Glutamatergic neuron (in vitro differentiated cells): Measurements from ENCODE around the gene LMO1. TPM values are rescaled to one million over a fixed set of nuclear protein-coding genes. Genes with fewer than 3 reads are reported as not detected.
A peak's percentile ranks its signal among the peaks of the same experiment; 100 is the strongest.

ENCODE experiments used
- DNase-seq: peaks from one replicate; pipeline ENCODE4 v3.0.0; 2022
- H3K27ac Mint-ChIP-seq: one replicate; pipeline ENCODE4 v1.8.0; 2020; ENCODE audit warnings: mild to moderate bottlenecking, mixed read lengths, inconsistent platforms; ENCODE audit not compliant: unreplicated experiment
- H3K27me3 Mint-ChIP-seq: one replicate; pipeline ENCODE4 v1.8.0; 2020; ENCODE audit warnings: mild to moderate bottlenecking, moderate library complexity, mixed read lengths, inconsistent platforms; ENCODE audit not compliant: unreplicated experiment
- H3K36me3 Mint-ChIP-seq: one replicate; pipeline ENCODE4 v1.8.0; 2020; ENCODE audit warnings: mild to moderate bottlenecking, mixed read lengths, inconsistent platforms; ENCODE audit not compliant: unreplicated experiment
- H3K4me1 Mint-ChIP-seq: one replicate; pipeline ENCODE4 v1.8.0; 2020; ENCODE audit warnings: mild to moderate bottlenecking, low read depth, mixed read lengths, inconsistent platforms; ENCODE audit not compliant: unreplicated experiment
- H3K4me3 Mint-ChIP-seq: one replicate; pipeline ENCODE4 v1.8.0; 2020; ENCODE audit warnings: mild to moderate bottlenecking, mixed read lengths, inconsistent platforms; ENCODE audit not compliant: unreplicated experiment
- H3K9me3 Mint-ChIP-seq: one replicate; pipeline ENCODE4 v1.8.0; 2020; ENCODE audit warnings: mild to moderate bottlenecking, moderate library complexity, mixed read lengths, inconsistent platforms; ENCODE audit not compliant: unreplicated experiment
- CTCF ChIP-seq: fragments of 200-600 bp; sonication (generic); IDR thresholded peaks from one replicate; pipeline ENCODE4 v1.5.0; 2021; ENCODE audit not compliant: partially characterized antibody, unreplicated experiment
- total RNA-seq: library from RNA; stranded (reverse); fragmentation: NEBNext Ultra II Directional; extraction: Animal tissue kit (Norgen Biotek cat#: 25700); gene quantifications from one replicate; pipeline ENCODE4 v1.2.1, GENCODE V29; 2021; ENCODE audit not compliant: unreplicated experiment

LMO1 gene
- total RNA-seq, 1 donor from 2014 or later, result 5.7 TPM

GRCh38 chr11:8266246-8267241, 2.9 kb upstream of the LMO1 start:
- Mint-ChIP-seq H3K36me3 (no peaks in the 10 kb centered on the region), H3K9me3 (peaks cover 14% of the 10 kb centered on the region), H3K27ac (no peak overlapping the region), H3K4me1 (peaks cover 16% of the 10 kb centered on the region), H3K27me3 (peaks cover 29% of the 10 kb centered on the region), H3K4me3 (peak overlapping the region; percentile 25)
- no peak for TF ChIP-seq CTCF
- DNase-seq, result no peak

GRCh38 chr11:8265681-8266241, 2.1 kb upstream of the LMO1 start:
- H3K27ac Mint-ChIP-seq, result peak overlapping the region; percentile 22
- H3K9me3 Mint-ChIP-seq, result peaks cover 14% of the 10 kb centered on the region

GRCh38 chr11:8263109-8263768, 439 bp downstream of the LMO1 start:
- Mint-ChIP-seq H3K4me3 (peak overlapping the region; percentile 87), H3K4me1 (peaks cover 32% of the 10 kb centered on the region), H3K27me3 (peaks cover 17% of the 10 kb centered on the region), H3K9me3 (peaks cover 12% of the 10 kb centered on the region), H3K36me3 (no peaks in the 10 kb centered on the region), H3K27ac (peak overlapping the region; percentile 49)
- no peak for TF ChIP-seq CTCF
- peak; percentile 64 for DNase-seq

More at GRCh38 chr11:8265681-8266241, 2.1 kb upstream of the LMO1 start:
- peak; percentile 59 for TF ChIP-seq CTCF
- H3K4me1 Mint-ChIP-seq, result peaks cover 17% of the 10 kb centered on the region
- DNase-seq, result no peak
- no peak overlapping the region for H3K4me3 Mint-ChIP-seq
- no peaks in the 10 kb centered on the region for H3K36me3 Mint-ChIP-seq
- peaks cover 29% of the 10 kb centered on the region for H3K27me3 Mint-ChIP-seq

- Mint-ChIP-seq H3K36me3 (no peaks in the 10 kb centered on the region), H3K27me3 (peaks cover 17% of the 10 kb centered on the region), H3K9me3 (peaks cover 12% of the 10 kb centered on the region), H3K27ac (no peak overlapping the region), H3K4me1 (peaks cover 36% of the 10 kb centered on the region), H3K4me3 (peak overlapping the region; percentile 83)
- DNase-seq, result peak; percentile 76
- no peak for TF ChIP-seq CTCF
These were observed 1.0 kb downstream of the LMO1 start for GRCh38 chr11:8262552-8263108.
